ENCODE results near the gene RNPS1.
"Not testable (repeated sequence)": the region's sequence is repeated elsewhere in the genome, so short reads cannot be mapped to it uniquely, and the experiment has no call there.

RNPS1 gene

DNA sequence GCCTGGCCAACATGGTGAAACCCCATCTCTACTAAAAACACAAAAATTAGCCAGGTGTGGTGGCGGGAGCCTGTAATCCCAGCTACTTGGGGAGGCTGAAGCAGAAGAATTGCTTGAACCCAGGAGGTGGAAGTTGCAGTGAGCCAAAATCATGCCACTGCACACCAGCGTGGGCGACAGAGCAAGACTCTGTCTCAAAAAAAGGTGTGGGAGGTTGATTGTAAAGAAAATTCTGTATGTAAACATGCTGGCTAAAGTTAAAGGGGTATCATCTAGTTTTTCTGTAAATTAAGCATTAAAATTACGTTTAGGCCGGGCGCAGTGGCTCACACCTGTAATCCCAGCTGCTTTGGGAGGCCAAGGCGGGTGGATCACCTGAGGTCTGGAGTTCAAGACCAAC, 9.4 kb downstream of the RNPS1 start:
- DNase-seq (ENCODE audit: low read depth in 2 of 3, low spot score in 1 of 3) = not testable (repeated sequence)

DNA sequence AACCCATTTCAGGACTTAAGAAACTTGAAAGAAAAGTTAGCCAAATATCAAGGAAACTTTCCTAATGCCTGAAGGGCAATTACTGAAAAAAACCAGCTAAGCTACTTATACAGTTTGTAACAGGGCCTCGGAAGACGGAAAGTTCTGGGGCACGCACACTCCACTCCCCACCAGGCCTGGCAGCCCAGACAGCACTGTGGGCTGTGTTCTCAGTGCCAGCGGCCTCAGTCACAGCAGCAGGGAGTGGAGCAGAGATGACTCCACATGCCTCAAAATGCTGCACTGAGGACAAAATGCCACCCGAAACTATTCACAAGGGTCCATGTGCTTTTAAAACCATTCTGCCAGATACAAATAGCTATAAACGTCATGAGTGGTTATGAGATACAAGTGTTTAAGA, 10.2 kb downstream of the RNPS1 start:
- DNase-seq (ENCODE audit: low read depth in 2 of 3, low spot score in 1 of 3) = no peak

DNA sequence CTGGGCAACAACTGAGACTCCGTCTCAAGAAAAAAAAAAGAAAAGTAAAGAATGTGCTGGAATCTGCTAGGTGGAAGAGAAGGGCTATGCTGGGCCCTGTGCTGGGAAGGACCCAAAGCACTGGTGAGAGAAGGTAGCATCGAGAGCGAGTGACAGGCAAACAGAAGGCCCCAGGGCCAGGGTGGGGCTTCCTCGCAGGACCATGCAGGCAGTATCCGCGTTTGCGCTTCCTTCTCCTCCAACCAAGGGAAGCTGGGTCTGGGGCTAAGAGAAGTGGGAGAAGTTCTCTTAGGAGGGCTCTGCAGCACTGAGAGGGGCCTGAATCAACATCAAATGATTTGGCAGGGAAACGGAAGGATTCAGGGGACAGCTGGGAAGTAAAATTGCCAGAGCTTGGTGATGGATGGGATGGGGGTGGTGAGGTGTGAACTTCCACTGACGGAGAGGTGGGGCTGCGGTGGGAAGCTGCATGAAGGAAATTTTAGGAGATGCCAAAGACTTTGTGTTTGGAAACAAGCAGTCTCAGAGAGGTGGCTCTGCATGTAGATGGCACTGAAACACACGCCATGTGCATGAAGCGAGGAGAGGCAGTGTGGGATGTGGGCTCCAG, 11.3 kb downstream of the RNPS1 start:
- DNase-seq (ENCODE audit: low read depth in 2 of 3, low spot score in 1 of 3) = no peak

- no peak for DNase-seq (ENCODE audit: low read depth in 2 of 3, low spot score in 1 of 3)
These were observed 14.6 kb downstream of the RNPS1 start for GRCh38 chr16:2253293-2253692.

GRCh38 chr16:2252806-2253148, 15.1 kb downstream of the RNPS1 start:
- DNase-seq (ENCODE audit: low read depth in 2 of 3, low spot score in 1 of 3) = no peak

DNA sequence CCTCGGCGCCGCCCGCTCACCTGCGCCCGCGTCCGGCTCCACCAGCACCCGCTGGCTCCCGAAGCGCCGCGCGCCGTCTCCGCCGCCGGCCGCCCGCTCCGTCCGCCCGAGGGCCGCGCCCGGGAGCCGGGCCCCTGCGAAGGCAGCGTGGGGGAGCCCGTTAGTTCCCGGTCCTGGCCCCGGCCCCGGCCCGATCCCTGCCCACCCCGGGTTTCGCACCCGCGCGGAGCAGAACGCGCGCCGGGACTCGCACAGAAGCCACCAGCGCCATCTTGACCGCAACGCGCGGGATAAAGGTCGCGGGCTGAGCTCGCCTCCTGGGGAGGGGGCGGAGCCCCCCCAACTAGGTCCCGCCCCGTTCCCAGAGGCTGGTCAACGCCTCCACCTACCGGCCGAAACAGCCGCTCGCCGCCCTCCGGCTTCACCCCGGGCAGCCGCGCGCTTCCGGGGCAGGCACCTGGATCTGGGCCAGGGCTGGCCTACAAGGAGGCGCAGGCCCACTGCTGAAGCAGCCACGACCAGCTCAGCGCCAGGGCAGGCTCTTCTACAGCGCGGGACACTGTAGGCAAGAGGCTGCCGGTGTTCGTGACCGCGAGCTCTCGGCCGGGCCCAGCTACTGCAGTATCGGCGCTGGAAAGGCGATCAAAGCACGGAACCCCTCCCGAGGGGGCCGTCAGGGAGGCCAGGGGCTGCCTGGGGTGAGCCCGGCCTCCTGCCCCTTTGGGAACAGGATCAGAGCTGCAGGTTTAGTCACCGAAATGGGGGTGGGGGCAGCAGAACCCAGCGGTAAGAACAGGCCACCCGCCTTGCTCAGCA, 16.4 kb downstream of the RNPS1 start, which contains the start of gene ECI1:
TSS of gene ECI1 (minus strand) at position 292 of the 816 bp plus-strand sequence. CDS start at position 271, 21 bp downstream.
- peak; percentile 73 to 85 (median 81) for DNase-seq (ENCODE audit: low read depth in 2 of 3, low spot score in 1 of 3)

DNA sequence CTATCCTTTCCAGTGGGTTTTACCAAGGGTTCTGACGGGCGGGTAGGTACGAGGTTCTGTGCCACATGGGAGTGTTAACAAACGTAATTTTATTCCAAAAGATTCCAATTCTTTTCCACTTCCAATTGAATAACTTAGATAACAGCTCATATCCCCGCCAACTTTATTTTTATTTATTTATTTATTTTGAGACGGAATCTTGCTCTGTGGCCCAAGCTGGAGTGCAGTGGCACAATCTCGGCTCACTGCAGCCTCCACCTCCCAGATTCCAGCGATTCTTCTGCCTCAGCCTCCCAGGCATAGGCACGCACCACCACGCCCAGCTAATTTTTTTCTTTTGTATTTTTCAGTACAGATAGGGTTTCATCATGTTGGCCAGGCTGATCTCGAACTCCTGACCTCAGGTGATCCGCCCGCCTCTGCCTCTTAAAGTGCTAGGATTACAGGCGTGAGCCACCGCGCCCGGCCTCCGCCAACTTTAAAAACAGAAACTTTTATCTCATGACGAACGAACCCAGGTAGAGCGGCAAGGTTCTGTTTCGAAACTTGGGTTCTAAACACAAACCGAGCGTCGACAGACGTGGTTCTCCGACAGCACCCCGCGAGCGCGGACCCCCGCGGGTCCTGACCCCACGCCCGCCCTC, 17.2 kb downstream of the RNPS1 start:
- peak in 2 of 3 donors; percentile 36 to 38 for DNase-seq (ENCODE audit: low read depth in 2 of 3, low spot score in 1 of 3)

GRCh38 chr16:2246301-2246885, 21.5 kb downstream of the RNPS1 start:
- DNase-seq (ENCODE audit: low read depth in 2 of 3, low spot score in 1 of 3) = no peak

DNA sequence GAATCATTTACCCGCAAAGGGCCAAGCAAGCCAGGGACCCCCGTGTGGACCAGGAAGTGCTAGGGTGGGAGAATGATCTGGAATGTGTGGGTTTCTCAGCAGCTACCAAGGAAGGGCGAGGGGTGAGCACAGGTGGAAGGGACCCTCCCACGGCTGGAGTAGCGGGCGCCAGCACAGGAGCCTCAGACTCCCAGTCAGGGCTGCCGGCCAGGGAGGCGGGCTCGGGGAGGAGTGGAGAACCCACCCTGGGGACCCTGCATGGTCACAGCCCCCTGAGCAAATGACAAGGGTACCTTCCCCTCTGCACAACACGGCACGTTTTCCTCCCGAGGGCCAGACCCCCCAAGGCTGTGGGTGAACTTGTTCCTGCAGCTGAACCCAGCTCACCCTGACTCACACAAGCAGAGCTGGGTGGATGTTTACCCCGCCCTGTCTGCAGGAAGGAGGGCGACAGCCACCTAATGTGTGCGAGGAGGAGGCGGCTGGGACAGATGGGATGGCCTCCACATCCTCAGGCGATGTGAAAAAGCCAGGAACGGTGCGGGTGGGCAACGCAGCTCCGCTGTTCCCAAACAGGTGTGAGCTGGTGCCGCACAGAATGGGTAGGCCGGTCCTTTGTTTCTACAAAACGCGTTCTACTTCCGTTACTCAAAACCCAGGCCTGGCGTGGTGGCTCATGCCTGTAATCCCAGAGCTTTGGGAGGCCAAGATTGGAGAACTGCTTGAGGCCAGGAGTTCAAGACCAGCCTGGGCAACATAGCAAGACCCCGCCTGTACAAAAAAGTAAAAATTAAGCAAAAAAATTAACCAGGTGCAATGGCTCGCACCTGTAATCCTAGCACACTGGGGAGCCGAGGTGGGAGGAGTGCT, 22.8 kb downstream of the RNPS1 start:
- DNase-seq (ENCODE audit: low read depth in 2 of 3, low spot score in 1 of 3) = no peak

- no peak for DNase-seq (ENCODE audit: low read depth in 2 of 3, low spot score in 1 of 3)
These were observed 23.6 kb downstream of the RNPS1 start for GRCh38 chr16:2244301-2244700.

DNA sequence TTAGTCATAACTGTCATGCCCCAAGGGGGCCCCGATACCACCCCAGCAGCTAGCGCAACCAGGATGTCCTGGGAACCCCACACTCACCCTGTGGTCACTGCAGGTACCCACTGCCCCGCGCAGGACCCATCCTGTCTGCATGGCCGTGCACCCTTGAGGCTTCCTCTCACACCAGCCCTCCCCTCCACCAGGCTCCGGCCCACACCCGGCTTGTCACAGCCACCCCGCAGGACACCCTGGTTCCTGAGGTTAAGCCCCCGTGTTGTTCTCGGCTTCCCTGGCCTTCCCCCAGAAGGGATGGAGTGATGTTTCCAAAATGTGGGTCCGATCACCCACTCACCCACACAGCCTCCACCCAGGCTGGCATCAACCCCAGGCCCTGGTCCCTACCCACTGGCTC, 24.1 kb downstream of the RNPS1 start:
- DNase-seq (ENCODE audit: low read depth in 2 of 3, low spot score in 1 of 3) = no peak

DNA sequence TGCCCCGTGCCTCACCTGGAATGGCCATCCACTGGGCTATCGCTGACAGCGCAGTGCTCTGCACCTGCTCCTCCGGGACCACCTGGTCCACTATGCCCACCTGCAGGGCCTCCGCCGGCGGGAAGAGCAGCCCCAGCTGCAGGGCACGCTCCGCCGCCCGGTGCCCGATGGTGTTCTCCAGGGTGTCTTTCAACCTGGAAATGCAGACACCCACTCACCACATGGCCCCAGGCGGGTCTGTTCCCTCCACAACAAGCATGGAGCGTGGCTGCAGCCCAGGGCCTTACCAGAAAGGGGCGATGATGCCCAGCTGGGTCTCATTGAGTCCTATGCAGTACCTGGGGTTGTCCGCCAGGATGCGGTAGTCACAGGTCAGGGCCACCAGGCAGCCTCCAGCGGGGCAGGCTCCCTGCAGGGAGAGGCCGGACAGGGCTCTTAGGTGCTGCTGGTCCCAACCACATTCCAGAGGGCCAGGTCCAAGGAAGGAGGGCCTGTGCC, 24.8 kb downstream of the RNPS1 start:
- DNase-seq (ENCODE audit: low read depth in 2 of 3, low spot score in 1 of 3) = no peak

GRCh38 chr16:2242598-2242997, 25.3 kb downstream of the RNPS1 start:
- no peak for DNase-seq (ENCODE audit: low read depth in 2 of 3, low spot score in 1 of 3)

- DNase-seq (ENCODE audit: low read depth in 2 of 3, low spot score in 1 of 3) = not testable (repeated sequence)
These were observed 27.6 kb downstream of the RNPS1 start for GRCh38 chr16:2240331-2240730.

DNA sequence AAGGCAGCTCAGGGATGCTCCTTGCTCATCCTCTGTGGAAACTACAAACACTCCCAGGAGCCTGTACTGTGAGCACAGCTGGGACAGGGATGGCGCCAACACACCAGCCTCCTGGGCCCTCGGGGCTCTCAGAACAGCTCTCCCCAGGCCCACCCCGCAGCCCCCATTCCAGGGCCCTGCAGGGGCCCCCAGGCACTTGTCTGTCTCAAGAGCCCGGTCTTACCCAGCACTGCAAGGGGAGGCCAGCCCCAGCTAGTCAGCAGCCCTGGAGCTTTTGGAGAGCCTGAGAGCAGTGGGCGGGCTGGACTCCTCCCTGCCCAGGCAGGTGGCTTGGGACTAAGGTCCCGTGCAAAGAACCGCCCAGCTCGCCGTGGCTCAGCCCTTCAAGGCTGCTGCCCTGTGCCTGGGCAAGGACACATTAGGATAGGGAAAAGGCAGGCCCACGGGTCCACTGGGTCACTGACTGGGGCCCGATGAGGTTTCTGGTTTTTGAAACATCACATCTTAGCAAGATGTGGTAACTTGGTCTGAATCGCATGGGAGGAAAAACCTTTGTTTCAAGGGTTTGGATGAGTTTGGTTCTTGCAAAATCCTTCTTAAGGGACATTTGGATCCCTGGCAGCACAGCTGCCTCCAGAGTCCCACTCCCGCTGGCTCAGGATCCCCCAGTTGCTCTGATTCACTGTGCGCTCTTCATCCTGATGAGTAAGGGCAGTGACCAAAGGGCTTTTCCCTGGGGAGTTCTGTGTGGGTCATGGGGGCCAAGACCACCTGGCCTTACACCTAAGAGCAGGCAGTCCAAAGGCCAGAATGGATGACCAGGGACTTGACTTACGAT, 28.9 kb downstream of the RNPS1 start:
- no peak for DNase-seq (ENCODE audit: low read depth in 2 of 3, low spot score in 1 of 3)

DNA sequence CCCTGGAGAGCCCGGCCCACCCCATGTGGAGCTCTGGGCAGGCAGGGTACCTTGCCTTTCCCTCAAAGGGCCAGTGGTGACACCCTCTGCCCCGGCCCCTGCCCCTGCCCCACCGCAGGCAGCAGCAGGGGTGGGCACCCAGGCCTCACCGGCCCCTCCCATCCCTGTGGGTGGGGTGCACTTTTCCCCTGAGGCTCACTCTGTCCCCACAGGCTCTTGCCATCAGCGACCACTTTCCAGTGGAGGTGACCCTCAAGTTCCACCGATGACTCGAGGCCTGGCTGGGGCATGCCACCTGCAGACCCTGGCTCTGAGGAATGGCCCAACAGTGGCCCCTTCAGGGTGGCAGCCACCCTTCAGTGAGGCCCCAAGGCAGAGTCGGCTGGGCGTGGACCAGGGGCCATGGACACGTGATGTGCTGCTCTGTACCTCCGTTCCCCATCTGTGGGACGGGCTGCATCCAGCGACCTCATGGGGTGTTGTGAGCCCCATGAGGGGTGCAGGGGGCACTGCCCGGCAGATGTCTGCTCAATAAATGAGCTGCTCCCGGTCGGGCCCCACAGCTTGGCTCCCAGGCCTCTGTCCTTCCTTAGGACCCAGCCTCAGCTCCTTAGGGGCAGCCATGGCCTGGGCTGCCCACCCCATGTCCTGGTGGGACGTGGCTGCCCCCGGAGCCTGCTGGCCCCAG, 29.6 kb downstream of the RNPS1 start:
- no peak for DNase-seq (ENCODE audit: low read depth in 2 of 3, low spot score in 1 of 3)

- no peak for DNase-seq (ENCODE audit: low read depth in 2 of 3, low spot score in 1 of 3)
These were observed 30.3 kb downstream of the RNPS1 start for GRCh38 chr16:2237493-2238149.

- no peak for DNase-seq (ENCODE audit: low read depth in 2 of 3, low spot score in 1 of 3)
These were observed 30.8 kb downstream of the RNPS1 start for GRCh38 chr16:2237102-2237482.
